SK-N-SH treated with all-trans-retinoic acid at 6 μM for 48 hours (cell line): ENCODE results near the gene MYH3.

Source experiments
- ARNTL ChIP-seq: fragments of 450-650 bp; formaldehyde crosslinking; IDR thresholded peaks from 2 replicates; pipeline ENCODE4 v1.5.0; 2020; ENCODE audit warnings: low read depth, mild to moderate bottlenecking, moderate library complexity, borderline replicate concordance
- BACH2 ChIP-seq: fragments of 250-450 bp; sonication (Bioruptor Pico); IDR thresholded peaks from 2 replicates; pipeline ENCODE4 v1.9.0; 2021; ENCODE audit warnings: mild to moderate bottlenecking, borderline replicate concordance
- CSDC2 ChIP-seq: fragments of 250-450 bp; sonication (Bioruptor Pico); IDR thresholded peaks from 2 replicates; pipeline ENCODE4 v1.5.0; 2020; ENCODE audit warnings: mild to moderate bottlenecking, moderate library complexity
- CSRNP3 ChIP-seq: fragments of 250-450 bp; sonication (Bioruptor Pico); IDR thresholded peaks from 2 replicates; pipeline ENCODE4 v1.5.1; 2021; ENCODE audit warnings: mild to moderate bottlenecking, moderate library complexity
- GLIS3 ChIP-seq: fragments of 250-450 bp; sonication (Bioruptor Pico); IDR thresholded peaks from 2 replicates; pipeline ENCODE4 v1.5.0; 2020; ENCODE audit warnings: mild to moderate bottlenecking, moderate library complexity
- OSR1 ChIP-seq: fragments of 250-450 bp; sonication (Bioruptor Pico); IDR thresholded peaks from 2 replicates; pipeline ENCODE4 v1.8.0; 2022; ENCODE audit warnings: moderate library complexity, mild to moderate bottlenecking, inconsistent platforms
- PATZ1 ChIP-seq: fragments of 250-450 bp; sonication (Bioruptor Pico); IDR thresholded peaks from 2 replicates; pipeline ENCODE4 v1.8.0; 2020; ENCODE audit warnings: mild to moderate bottlenecking, moderate library complexity, borderline replicate concordance
- TCF4 ChIP-seq: fragments of 250-450 bp; sonication (Bioruptor Pico); IDR thresholded peaks from 2 replicates; pipeline ENCODE4 v1.8.0; 2021; ENCODE audit warnings: mild to moderate bottlenecking, moderate library complexity, borderline replicate concordance
- ZFP3 ChIP-seq: fragments of 250-450 bp; sonication (Bioruptor Pico); IDR thresholded peaks from 2 replicates; pipeline ENCODE4 v1.5.0; 2020; ENCODE audit warnings: mild to moderate bottlenecking, moderate library complexity

- TF ChIP-seq CSDC2 (no peak), PATZ1 (CRISPR knock-in tag) (no peak), CSRNP3 (CRISPR knock-in tag) (no peak), ARNTL (CRISPR knock-in tag) (no peak), OSR1 (CRISPR knock-in tag) (no peak), GLIS3 (CRISPR knock-in tag) (no peak), ZFP3 (no peak), TCF4 (CRISPR knock-in tag) (no peak), BACH2 (CRISPR knock-in tag) (no peak)
Measured at GRCh38 chr17:10633738-10634379, 23.2 kb downstream of the MYH3 start.
